IMR-90 (cell line): ENCODE measurements around the gene GALNT13. TPM values are rescaled to one million over a fixed set of nuclear protein-coding genes. Genes with fewer than 3 reads are reported as not detected.

Source experiments
- ATAC-seq: fragments of 200-7000 bp; cut with Tn5 transposase; 2 replicates; pipeline ENCODE4 v1.9.1; 2020; ENCODE audit warnings: low read depth, mild to moderate bottlenecking, moderate library complexity
- BruUV-seq: library from RNA; stranded (reverse); fragments of 400-500 nt; replicated peaks from 2 replicates; lab custom pipeline; 2021; lab: Mats Ljungman, UMichigan
- CTCF ChIA-PET: fragments of 300-600 bp; formaldehyde crosslinking; extraction: SDS; loops from one replicate; lab custom pipeline; 2021; ENCODE audit warnings: antibody characterized with exemption; lab: Yijun Ruan, JAX
- POLR2A ChIA-PET: fragments of 300-600 bp; sonication (Branson Sonifier 250); formaldehyde crosslinking; loops from one replicate; lab custom pipeline; 2022; ENCODE audit warnings: antibody characterized with exemption; ENCODE audit not compliant: unreplicated experiment; lab: Charles Lee
- DNase-seq: peaks from one replicate; pipeline ENCODE4 v3.0.0; 2013
- H2AFZ ChIP-seq: replicated peaks from 2 replicates; pipeline ENCODE3; 2013; ENCODE audit warnings: low read length, mild to moderate bottlenecking; ENCODE audit not compliant: poor library complexity
- H2AK5ac ChIP-seq: 2 replicates; pipeline ENCODE4 v1.6.1; 2013; ENCODE audit warnings: low read depth, low read length, inconsistent platforms
- H2AK9ac ChIP-seq: replicated peaks from 2 replicates; pipeline ENCODE3; 2013; ENCODE audit warnings: mild to moderate bottlenecking, low read depth, low read length, moderate library complexity; ENCODE audit not compliant: poor library complexity
- H2BK120ac ChIP-seq: 2 replicates; pipeline ENCODE4 v1.6.1; 2013; ENCODE audit warnings: low read depth, low read length, inconsistent platforms
- H2BK15ac ChIP-seq: 3 replicates; pipeline ENCODE4 v1.6.1; 2013; ENCODE audit warnings: low read depth, low read length, inconsistent platforms
- H2BK20ac ChIP-seq: 2 replicates; pipeline ENCODE4 v1.6.1; 2013; ENCODE audit warnings: low read depth, mild to moderate bottlenecking, inconsistent platforms, low read length, moderate library complexity
- H2BK5ac ChIP-seq: 2 replicates; pipeline ENCODE4 v1.6.1; 2013; ENCODE audit warnings: mild to moderate bottlenecking, low read depth, low read length, inconsistent platforms; ENCODE audit not compliant: poor library complexity, severe bottlenecking
- H3K14ac ChIP-seq: replicated peaks from 2 replicates; pipeline ENCODE4 v1.6.1; 2013; ENCODE audit warnings: low read depth, low read length, inconsistent platforms
- H3K18ac ChIP-seq: 2 replicates; pipeline ENCODE4 v1.6.1; 2013; ENCODE audit warnings: low read depth, low read length, control low read depth
- H3K23ac ChIP-seq: 2 replicates; pipeline ENCODE4 v1.6.1; 2013; ENCODE audit warnings: low read depth, low read length, inconsistent platforms
- H3K27ac ChIP-seq: 2 replicates; pipeline ENCODE4 v1.5.1; 2013; ENCODE audit warnings: mild to moderate bottlenecking, control low read depth, low read length; ENCODE audit not compliant: insufficient read depth
- H3K27me3 ChIP-seq: 2 replicates; pipeline ENCODE4 v1.6.1; 2013; ENCODE audit warnings: low read length; ENCODE audit not compliant: control insufficient read depth, insufficient read depth
- H3K36me3 ChIP-seq: 2 replicates; pipeline ENCODE4 v1.6.1; 2013; ENCODE audit warnings: low read length, mixed read lengths; ENCODE audit not compliant: control insufficient read depth, insufficient read depth
- H3K4ac ChIP-seq: 2 replicates; pipeline ENCODE4 v1.6.1; 2013; ENCODE audit warnings: low read depth, low read length, inconsistent platforms
- H3K4me1 ChIP-seq: 2 replicates; pipeline ENCODE4 v1.6.1; 2013; ENCODE audit warnings: low read length, mixed read lengths; ENCODE audit not compliant: control insufficient read depth, insufficient read depth
- H3K4me2 ChIP-seq: 2 replicates; pipeline ENCODE4 v1.6.1; 2013; ENCODE audit warnings: low read depth, mild to moderate bottlenecking, control low read depth, low read length, moderate library complexity
- H3K4me3 ChIP-seq: 2 replicates; pipeline ENCODE4 v1.5.1; 2013; ENCODE audit warnings: low read depth, mild to moderate bottlenecking, control low read depth, low read length, moderate library complexity; ENCODE audit not compliant: insufficient read depth
- H3K56ac ChIP-seq: 2 replicates; pipeline ENCODE4 v1.6.1; 2013; ENCODE audit warnings: low read length, inconsistent platforms; ENCODE audit not compliant: insufficient read depth; ENCODE audit errors: extremely low read depth
- H3K79me1 ChIP-seq, 2 experiments: 2 replicates each; pipeline ENCODE4 v1.6.1; 2013; ENCODE audit warnings: low read length in 2 of 2, inconsistent platforms in 1 of 2, low read depth in 1 of 2
- H3K9ac ChIP-seq: 2 replicates; pipeline ENCODE4 v1.6.1; 2013; ENCODE audit warnings: low read depth, low read length, control low read depth
- H3K9me1 ChIP-seq: 2 replicates; pipeline ENCODE4 v1.6.1; 2013; ENCODE audit warnings: low read length, inconsistent platforms; ENCODE audit not compliant: insufficient read depth
- H3K9me3 ChIP-seq: 2 replicates; pipeline ENCODE4 v1.6.1; 2013; ENCODE audit warnings: low read length; ENCODE audit not compliant: control insufficient read depth, insufficient read depth
- H4K20me1 ChIP-seq: 2 replicates; pipeline ENCODE4 v1.6.1; 2013; ENCODE audit warnings: low read length, inconsistent platforms; ENCODE audit not compliant: insufficient read depth
- H4K5ac ChIP-seq: 2 replicates; pipeline ENCODE4 v1.6.1; 2013; ENCODE audit warnings: mild to moderate bottlenecking, low read depth, low read length, control low read depth
- H4K8ac ChIP-seq, 2 experiments: 2 replicates each; pipeline ENCODE4 v1.6.1; 2013; ENCODE audit warnings: low read depth in 2 of 2, low read length in 2 of 2, control low read depth in 1 of 2, inconsistent platforms in 1 of 2
- H4K91ac ChIP-seq: 2 replicates; pipeline ENCODE4 v1.6.1; 2013; ENCODE audit warnings: low read depth, low read length, inconsistent platforms; ENCODE audit not compliant: insufficient read depth
- CEBPB ChIP-seq: IDR thresholded peaks from 2 replicates; pipeline ENCODE4 v1.6.1; 2012; ENCODE audit warnings: low read depth, low read length, improper control_type of control experiment
- MAFK ChIP-seq: IDR thresholded peaks from 2 replicates; pipeline ENCODE4 v1.6.1; 2012; ENCODE audit warnings: low read depth, low read length, improper control_type of control experiment
- WGBS, 2 experiments: methylation state at CpG; one replicate each; pipeline versions ENCODE4 v1.1.5 to v1.1.7; 2013; ENCODE audit warnings: missing lambda C conversion rate in 2 of 2; ENCODE audit not compliant: insufficient read length in 1 of 2; ENCODE audit errors: extremely low coverage in 2 of 2; 5-methylcytosine and 5-hydroxymethylcytosine counted together
- dilution Hi-C: fragments of 300-500 bp; cut with HindIII; formaldehyde crosslinking; loops from one replicate; pipeline ENCODE4 v1.14.3; 2018; ENCODE audit warnings: low sequenced_read_pairs; ENCODE audit not compliant: unreplicated experiment
- in situ Hi-C: fragments of 300-500 bp; cut with MboI; formaldehyde crosslinking; loops from 3 replicates; pipeline ENCODE4 v1.14.3; 2019; ENCODE audit warnings: low sequenced_read_pairs, inconsistent platforms, mixed read lengths
- intact Hi-C: fragments of 100-400 bp; cut with micrococcal nuclease; formaldehyde crosslinking; loops from 2 replicates; pipeline ENCODE4 v1.10.0; 2022
- polyA plus RNA-seq, 3 experiments: library from polyadenylated mRNA; depleted of rRNA; stranded (reverse); fragments of >200 nt; gene quantifications; 2 replicates each; pipeline ENCODE4 v1.2.3, GENCODE V29; 2012; ENCODE audit warnings: low replicate concordance in 1 of 3
- total RNA-seq: library from RNA; depleted of rRNA; stranded (reverse); fragments of >200 nt; gene quantifications from 2 replicates; pipeline ENCODE4 v1.2.3, GENCODE V29; 2012

The GALNT13 gene
- total and polyA plus RNA-seq, 2 of the 4 experiments (the other 2 are of a cell fraction) = 0.03 TPM; not detected in 1

GRCh38 chr2:154046493-154046892 is 174.8 kb downstream of the GALNT13 start:
- Histone ChIP-seq H3K9me1 (no peaks in the 10 kb centered on the region), H3K4me1 (no peaks in the 10 kb centered on the region), H3K56ac (no peak overlapping the region), H4K91ac (no peak overlapping the region), H2BK20ac (no peak overlapping the region), H4K5ac (no peak overlapping the region), H3K18ac (no peak overlapping the region), H2AK9ac (no peak overlapping the region), H3K27ac (no peak overlapping the region), H3K4me3 (no peak overlapping the region), H3K23ac (no peak overlapping the region), H2AK5ac (no peak overlapping the region), H2BK5ac (no peak overlapping the region), H4K8ac (no peak overlapping the region), H3K9me3 (no peaks in the 10 kb centered on the region), H2BK15ac (no peak overlapping the region), H2BK120ac (no peak overlapping the region), H3K4me2 (no peak overlapping the region), H3K9ac (no peak overlapping the region), H2AFZ (no peak overlapping the region), H4K20me1 (no peaks in the 10 kb centered on the region), H3K27me3 (no peaks in the 10 kb centered on the region), H3K4ac (no peak overlapping the region), H3K36me3 (no peaks in the 10 kb centered on the region), H3K14ac (no peak overlapping the region), H3K79me1 (no peaks in the 10 kb centered on the region)
- no TSS peak for BruUV-seq
- ATAC-seq (no peak), DNase-seq (no peak)
- in situ Hi-C loops = no loop called here
- dilution Hi-C loops = no loop called here
- CTCF ChIA-PET = no interaction called here
- no CpG with 5 or more reads among the region's 1 CpG for WGBS, 2 experiments
- intact Hi-C loops = no loop called here
- TF ChIP-seq CEBPB = no peak
- no peak for TF ChIP-seq MAFK
- POLR2A ChIA-PET = no interaction called here
